Measurements from ENCODE around the gene NLRP6. TPM values are rescaled to one million over a fixed set of nuclear protein-coding genes. Genes with fewer than 3 reads are reported as not detected.
"Not testable (repeated sequence)": the region's sequence is repeated elsewhere in the genome, so short reads cannot be mapped to it uniquely, and the experiment has no call there.

NLRP6 gene
- polyA plus RNA-seq, 2 of the 4 experiments (the other 2 are of a cell fraction) = 0.03 TPM; not detected in 1

DNA sequence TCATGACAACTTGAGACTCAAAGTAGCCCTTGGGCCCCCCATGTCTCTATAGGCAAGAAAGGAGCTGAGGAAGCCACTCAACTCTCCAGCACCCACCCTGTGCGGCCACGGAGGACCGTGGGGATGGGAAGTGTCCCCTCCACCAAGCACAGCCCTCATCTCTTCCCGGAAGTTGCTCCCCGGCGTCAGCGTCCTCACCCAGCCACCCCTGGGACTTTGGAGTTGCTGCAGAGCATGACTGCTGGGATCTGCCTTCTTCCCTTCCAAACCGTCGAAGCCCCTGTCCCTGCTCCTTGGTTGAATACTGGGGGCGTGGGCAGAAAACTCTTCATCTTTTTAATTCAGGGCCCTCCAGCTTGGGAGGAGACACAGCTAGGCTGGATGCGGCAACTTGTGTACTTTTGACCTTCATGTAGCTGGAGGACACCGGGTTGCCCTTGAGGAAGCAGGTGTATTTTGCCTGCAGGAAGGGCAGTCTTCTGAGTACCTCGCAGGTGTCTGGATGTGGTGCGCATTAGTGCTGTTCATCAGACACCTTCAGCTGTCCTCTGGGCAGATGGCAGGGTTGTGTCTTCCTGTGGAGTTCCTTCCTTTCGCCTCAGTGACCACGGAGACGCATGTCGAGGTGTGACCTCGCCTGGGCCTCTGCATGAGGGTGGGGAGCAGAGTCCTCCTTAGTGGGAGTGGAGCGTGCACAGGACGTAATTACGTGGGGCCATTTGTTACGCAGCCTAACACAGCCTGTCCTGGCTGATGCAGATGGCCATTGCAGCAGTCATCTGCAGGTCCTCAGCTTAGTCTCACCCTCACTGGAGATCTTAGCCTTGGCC lies 54.7 kb downstream of the NLRP6 start:
- H3K9me3 ChIP-seq = no peaks in the 10 kb centered on the region
- 78% methylated on average over 23 of the region's 23 CpGs for WGBS (ENCODE audit: missing lambda C conversion rate)
- no peak for TF ChIP-seq RNF2 (IDR thresholded peaks at IDR 0.05; ENCODE audit: borderline replicate concordance, low read depth)
- TF ChIP-seq RAD21 (conservative IDR thresholded peaks at IDR 0.05 in 1 of 2, IDR thresholded peaks at IDR 0.05 in 1 of 2) = no peak
- TF ChIP-seq EHMT2 (IDR thresholded peaks at IDR 0.05; ENCODE audit: low read depth) = no peak
- TF ChIP-seq, protein P1, sequence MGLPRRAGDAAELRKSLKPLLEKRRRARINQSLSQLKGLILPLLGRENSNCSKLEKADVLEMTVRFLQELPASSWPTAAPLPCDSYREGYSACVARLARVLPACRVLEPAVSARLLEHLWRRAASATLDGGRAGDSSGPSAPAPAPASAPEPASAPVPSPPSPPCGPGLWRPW (IDR thresholded peaks at IDR 0.05) = no peak
- no peak for TF ChIP-seq SREBF2 (IDR thresholded peaks at IDR 0.05)
- TF ChIP-seq NFE2L2 (conservative IDR thresholded peaks at IDR 0.05; ENCODE audit: low read length) = no peak
- TF ChIP-seq POLR2AphosphoS2 (conservative IDR thresholded peaks at IDR 0.05; ENCODE audit: low read length) = no peak
- TF ChIP-seq POLR2A (IDR thresholded peaks at IDR 0.05; ENCODE audit: low read length) = no peak
- no peak for TF ChIP-seq CBX2 (IDR thresholded peaks at IDR 0.05; ENCODE audit: borderline replicate concordance, low read depth)
- no peak for TF ChIP-seq ZFP36 (IDR thresholded peaks at IDR 0.05; ENCODE audit: borderline replicate concordance, partially characterized antibody)
- no peak for TF ChIP-seq NPAS2 (CRISPR knock-in tag; IDR thresholded peaks at IDR 0.05; ENCODE audit: borderline replicate concordance)
- no peak for TF ChIP-seq TP53 (CRISPR knock-in tag; IDR thresholded peaks at IDR 0.05)
- no peak for TF ChIP-seq HOXA7 (CRISPR knock-in tag; IDR thresholded peaks at IDR 0.05)
- no peak for TF ChIP-seq ZSCAN20 (CRISPR knock-in tag; IDR thresholded peaks at IDR 0.05)
- H3K27ac ChIP-seq = no peak overlapping the region
- no peak for FAIRE-seq
- no peak overlapping the region for H3K4me3 ChIP-seq
- no peak for ATAC-seq
- H3K4me2 ChIP-seq = no peak overlapping the region
- H3K4me1 ChIP-seq = no peaks in the 10 kb centered on the region
- DNase-seq (ENCODE audit: low read depth in 1 of 2, low spot score in 1 of 2) = no peak
- ChIA-PET POLR2A (no interaction called here), CTCF (interaction anchor here (0.9 to 2.1 kb wide), 6 partner anchors 8 to 116 kb away, joined by 3 to 8 read pairs (median 4); no protein-coding TSS in a partner anchor)

DNA sequence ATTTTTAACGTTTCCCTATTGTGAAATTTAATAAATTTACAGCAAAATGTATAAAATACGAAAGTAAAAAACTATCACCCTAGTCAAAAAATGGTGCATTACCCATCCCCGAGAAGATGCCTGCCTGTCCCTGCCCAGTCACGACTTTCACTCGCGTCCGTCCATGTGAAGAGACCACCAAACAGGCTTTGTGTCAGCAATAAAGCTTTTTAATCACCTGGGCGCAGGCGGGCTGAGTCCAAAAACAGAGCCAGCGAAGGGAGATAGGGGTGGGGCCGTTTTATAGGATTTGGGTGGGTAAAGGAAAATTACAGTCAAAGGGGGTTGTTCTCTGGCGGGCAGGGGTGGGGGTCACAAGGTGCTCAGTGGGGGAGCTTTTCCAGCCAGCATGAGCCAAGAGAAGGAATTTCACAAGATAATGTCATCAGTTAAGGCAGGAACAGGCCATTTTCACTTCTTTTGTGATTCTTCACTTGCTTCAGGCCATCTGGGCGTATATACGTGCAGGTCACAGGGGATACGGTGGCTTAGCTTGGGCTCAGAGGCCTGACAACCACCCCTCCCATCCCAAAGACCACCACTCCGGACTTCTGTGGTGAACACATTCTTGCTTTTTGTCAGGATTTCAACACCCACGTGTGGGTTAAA lies 55.5 kb downstream of the NLRP6 start:
- H3K9me3 ChIP-seq; POLR2A ChIA-PET; DNase-seq (ENCODE audit: low read depth in 1 of 2, low spot score in 1 of 2); ATAC-seq; H3K27ac ChIP-seq; H3K4me3 ChIP-seq; FAIRE-seq; H3K4me2 ChIP-seq; H3K4me1 ChIP-seq: not testable (repeated sequence)
- 78% methylated on average over 17 of the region's 17 CpGs for WGBS (ENCODE audit: missing lambda C conversion rate)
- CTCF ChIA-PET = interaction anchor here (0.7 to 2.1 kb wide), 5 partner anchors 11 to 29 kb away, joined by 3 to 8 read pairs (median 4); no protein-coding TSS in a partner anchor

DNA sequence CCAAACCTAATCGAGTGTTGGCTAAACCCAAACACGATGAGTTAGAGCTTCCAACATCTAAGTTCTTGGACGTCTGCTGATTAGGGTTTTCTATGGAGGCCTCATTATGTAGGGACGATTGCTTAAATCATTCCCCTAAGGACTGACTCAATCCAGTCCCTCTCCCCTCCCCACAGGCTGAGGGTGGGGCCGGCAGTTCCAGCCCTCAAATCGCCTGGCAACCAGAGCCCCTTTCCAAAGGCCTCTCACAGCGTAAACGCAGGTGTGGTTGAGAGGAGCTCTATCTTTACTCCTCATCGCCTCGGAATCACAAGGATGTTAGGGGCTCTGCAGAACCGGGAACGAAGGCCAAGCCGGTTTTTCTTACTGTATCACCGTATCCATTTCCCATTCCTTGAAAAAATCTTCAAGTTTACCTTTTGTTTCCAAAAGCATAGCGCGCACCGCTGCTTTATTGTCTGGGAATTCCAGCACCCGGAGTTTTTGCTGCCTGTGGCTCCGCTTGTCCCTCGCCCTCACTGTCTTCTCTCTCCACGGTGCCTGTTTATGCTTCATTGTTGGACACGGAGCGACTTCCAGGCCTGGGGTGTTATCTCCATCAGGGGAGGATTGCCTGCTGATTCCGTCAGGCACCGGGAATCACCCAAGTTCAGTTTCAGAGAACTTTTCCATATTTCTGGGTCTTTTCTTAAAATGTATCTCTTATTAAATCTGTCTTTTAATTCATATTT lies 56.2 kb downstream of the NLRP6 start:
- POLR2A ChIA-PET = no interaction called here
- no peak overlapping the region for H3K4me3 ChIP-seq
- no peak for ATAC-seq
- H3K4me1 ChIP-seq = no peaks in the 10 kb centered on the region
- no peak for DNase-seq (ENCODE audit: low read depth in 1 of 2, low spot score in 1 of 2)
- no peaks in the 10 kb centered on the region for H3K9me3 ChIP-seq
- no peak overlapping the region for H3K27ac ChIP-seq
- TF ChIP-seq RNF2 (IDR thresholded peaks at IDR 0.05; ENCODE audit: borderline replicate concordance, low read depth) = no peak
- no peak for TF ChIP-seq KDM1A (IDR thresholded peaks at IDR 0.05; ENCODE audit: low read depth)
- TF ChIP-seq ZFP36 (IDR thresholded peaks at IDR 0.05; ENCODE audit: borderline replicate concordance, partially characterized antibody) = no peak
- TF ChIP-seq, protein P2, sequence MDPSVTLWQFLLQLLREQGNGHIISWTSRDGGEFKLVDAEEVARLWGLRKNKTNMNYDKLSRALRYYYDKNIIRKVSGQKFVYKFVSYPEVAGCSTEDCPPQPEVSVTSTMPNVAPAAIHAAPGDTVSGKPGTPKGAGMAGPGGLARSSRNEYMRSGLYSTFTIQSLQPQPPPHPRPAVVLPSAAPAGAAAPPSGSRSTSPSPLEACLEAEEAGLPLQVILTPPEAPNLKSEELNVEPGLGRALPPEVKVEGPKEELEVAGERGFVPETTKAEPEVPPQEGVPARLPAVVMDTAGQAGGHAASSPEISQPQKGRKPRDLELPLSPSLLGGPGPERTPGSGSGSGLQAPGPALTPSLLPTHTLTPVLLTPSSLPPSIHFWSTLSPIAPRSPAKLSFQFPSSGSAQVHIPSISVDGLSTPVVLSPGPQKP (IDR thresholded peaks at IDR 0.05; ENCODE audit: low read depth, low read length) = no peak
- TF ChIP-seq CBX2 (IDR thresholded peaks at IDR 0.05; ENCODE audit: borderline replicate concordance, low read depth) = no peak
- TF ChIP-seq, protein P3, sequence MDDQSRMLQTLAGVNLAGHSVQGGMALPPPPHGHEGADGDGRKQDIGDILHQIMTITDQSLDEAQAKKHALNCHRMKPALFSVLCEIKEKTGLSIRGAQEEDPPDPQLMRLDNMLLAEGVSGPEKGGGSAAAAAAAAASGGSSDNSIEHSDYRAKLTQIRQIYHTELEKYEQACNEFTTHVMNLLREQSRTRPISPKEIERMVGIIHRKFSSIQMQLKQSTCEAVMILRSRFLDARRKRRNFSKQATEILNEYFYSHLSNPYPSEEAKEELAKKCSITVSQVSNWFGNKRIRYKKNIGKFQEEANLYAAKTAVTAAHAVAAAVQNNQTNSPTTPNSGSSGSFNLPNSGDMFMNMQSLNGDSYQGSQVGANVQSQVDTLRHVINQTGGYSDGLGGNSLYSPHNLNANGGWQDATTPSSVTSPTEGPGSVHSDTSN (IDR thresholded peaks at IDR 0.05) = no peak
- TF ChIP-seq HDAC2 (IDR thresholded peaks at IDR 0.05) = no peak
- TF ChIP-seq NR3C1 (IDR thresholded peaks at IDR 0.05) = no peak
- no peak for TF ChIP-seq FOSL2 (IDR thresholded peaks at IDR 0.05)
- TF ChIP-seq FOSL2 (CRISPR knock-in tag; IDR thresholded peaks at IDR 0.05) = no peak
- no peak for TF ChIP-seq SREBF2 (IDR thresholded peaks at IDR 0.05)
- no peak for TF ChIP-seq RAD21 (conservative IDR thresholded peaks at IDR 0.05 in 1 of 2, IDR thresholded peaks at IDR 0.05 in 1 of 2)
- TF ChIP-seq JUNB (IDR thresholded peaks at IDR 0.05) = no peak
- no peak for TF ChIP-seq TFCP2L1 (CRISPR knock-in tag; IDR thresholded peaks at IDR 0.05)
- no peak for TF ChIP-seq PHF8 (IDR thresholded peaks at IDR 0.05; ENCODE audit: borderline replicate concordance, low read depth)
- TF ChIP-seq ZC3H11A (IDR thresholded peaks at IDR 0.05) = no peak
- WGBS (ENCODE audit: missing lambda C conversion rate) = 86% methylated on average over 25 of the region's 25 CpGs
- H3K4me2 ChIP-seq = no peak overlapping the region
- CTCF ChIA-PET = interaction anchor here (0.7 to 2.1 kb wide), 4 partner anchors 10 to 29 kb away, joined by 3 to 8 read pairs (median 5); no protein-coding TSS in a partner anchor
- no peak for FAIRE-seq

All from A549 (cell line).